Measurements from ENCODE around the gene VWF.

Gene VWF

DNA sequence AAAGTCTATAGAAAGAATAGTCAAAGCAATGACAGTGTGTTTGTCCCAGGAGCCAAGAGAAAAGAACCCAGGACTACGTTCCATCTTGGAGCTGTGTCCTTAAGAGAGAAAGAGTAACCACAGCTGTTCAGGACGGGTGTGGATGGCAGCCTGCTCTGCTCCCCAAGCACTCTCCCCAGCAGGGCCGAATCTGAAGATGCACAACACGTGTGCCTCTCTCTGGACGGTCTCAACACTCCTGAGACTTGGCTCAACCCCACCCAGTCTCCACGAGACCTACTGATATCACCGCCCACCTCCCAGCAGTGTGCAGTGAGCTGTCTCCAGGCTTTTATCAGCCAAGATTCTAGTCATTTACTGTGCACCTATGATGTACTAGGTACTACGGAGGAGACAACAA is 152.1 kb downstream of the VWF start:
- DNase-seq = no peak

DNA sequence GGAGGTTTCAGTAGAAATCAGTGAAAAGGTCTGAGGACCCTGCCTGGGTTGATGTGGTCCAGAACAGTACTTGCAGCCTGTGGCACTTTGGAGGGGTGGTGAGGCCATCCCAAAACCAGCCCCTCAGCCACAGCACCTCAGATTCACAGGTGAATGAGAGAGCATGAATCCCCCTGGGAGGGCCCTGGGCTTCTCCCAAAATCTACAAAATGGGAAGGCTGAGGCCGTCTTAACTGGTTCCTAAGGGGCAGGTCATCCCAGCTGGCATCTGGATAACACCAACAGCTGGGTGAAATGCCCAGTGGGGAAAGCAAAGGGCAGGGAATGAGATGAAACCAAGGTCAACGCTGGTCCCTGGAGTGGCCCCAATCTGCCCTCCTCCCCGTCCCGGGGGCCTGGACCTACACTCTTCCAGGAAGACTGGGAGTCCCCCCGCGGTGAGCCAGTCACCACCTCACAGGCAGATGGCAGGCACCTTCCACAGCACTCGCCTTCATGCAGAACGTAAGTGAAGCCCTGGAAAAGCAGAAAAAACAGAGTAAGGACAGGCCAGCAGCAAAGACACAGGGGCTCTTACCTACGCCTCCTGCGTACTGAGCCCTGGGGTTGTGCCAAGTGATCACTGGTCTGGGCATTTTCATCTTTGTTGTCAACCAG is 153.1 kb downstream of the VWF start:
- DNase-seq = no peak

DNA sequence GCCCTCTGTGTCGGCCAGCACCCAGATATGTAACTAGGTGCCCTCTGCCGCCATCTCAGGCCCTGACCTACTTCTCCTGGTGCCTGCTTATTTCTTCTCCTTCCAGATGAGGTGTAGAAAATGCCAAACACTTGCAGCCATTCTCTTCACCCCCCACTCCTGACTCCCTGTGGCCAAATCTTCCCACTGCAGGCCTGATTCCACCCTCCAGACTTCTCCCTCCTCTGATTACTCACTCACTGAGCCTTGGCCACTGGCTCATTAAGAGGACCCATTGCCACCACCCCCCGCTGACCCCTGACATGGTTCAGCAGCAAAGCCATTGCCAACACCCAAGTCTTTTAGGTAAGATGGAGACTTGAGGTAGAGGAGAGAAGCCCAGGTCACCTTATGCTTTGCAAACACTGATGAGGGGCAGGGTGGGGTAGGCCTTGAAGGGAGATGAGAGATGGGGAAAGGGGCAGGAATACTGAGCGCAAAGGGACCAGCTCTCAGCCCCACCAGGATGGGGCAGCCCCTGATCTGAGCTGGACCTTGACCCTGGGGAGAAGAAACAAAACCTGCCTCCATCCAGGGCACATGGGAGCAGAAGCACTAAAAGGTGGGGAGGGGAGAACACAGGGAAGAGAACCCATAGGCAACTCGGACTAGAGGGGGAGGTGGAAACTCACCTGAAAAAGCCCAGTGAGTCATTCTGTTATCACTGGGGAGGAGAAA is 154.3 kb downstream of the VWF start:
- DNase-seq = no peak

DNA sequence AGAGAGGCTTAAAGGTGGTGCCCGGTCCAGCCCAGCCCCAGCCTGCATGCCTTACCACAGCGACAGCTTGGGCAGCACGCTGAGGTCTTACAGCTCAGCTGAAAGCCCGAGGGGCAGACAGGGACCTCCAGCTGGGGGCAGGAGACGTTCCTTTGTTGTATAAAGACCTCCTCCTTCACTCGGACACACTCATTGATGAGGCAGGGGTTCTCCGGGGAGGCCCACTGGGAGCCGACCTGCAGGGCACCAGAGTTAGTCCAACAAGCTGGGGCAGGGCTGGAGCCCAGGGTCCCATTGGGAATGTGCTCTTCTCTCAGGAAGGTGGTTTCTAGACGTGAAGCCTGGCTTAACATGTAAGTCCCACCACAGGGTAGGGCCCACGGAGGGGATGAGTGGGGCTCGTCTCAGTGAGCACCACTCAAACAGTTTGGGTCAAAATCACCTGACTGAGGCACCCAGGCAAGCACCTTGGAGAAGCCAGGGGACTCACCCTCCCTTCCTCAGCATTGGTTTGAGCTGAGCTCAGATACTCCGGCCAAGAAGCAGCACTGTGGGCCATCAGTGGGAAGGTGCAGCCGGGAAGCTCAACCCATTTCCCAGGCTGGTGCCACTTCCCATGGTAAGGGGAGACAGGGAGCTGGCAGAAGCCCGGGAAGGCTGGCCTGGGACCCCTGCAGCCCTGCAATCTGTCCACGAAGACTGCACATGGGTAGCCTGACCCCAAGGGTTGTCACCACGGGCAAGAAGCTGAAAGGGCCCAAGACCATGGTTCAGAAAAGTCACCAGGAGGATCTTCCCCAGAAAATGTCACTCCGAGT is 155.1 kb downstream of the VWF start:
- no peak for DNase-seq

DNA sequence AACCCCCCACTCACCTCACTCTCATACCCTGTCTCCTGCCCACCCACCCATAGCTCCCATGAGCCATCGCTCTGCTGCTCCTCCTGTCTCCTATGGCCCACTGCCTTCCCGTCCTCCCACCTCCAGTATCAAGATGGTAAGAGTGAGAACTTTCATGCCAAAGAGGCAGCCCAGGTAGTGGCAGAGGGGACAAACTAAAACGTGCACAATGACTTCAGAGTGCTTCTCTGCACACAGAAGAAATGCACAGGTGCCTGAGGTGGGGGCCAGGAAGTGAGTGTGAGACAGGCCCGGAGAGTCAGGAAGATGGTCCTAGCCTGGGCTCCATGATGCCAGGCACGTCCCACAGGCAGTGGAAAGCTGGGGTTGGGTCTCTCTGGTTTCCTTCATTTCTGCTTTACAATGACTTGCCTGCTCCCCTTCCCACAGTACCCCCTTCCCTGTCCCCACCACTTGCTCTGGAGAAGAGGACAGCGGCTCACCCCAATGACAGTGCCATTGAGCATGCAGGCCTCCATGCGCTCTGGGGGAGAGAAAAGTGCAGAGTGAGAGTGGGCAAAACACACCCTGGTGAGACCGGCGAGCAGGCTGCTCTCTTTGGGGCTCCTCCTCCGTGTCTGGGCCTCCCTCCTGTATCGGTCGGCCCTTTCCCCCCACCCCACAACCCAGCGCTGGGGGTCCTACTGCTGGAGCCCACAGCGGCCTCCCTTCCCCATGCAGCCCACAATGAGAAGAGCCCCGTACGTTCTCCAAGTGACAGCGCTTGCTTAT is 156.6 kb downstream of the VWF start:
- no peak for DNase-seq

DNA sequence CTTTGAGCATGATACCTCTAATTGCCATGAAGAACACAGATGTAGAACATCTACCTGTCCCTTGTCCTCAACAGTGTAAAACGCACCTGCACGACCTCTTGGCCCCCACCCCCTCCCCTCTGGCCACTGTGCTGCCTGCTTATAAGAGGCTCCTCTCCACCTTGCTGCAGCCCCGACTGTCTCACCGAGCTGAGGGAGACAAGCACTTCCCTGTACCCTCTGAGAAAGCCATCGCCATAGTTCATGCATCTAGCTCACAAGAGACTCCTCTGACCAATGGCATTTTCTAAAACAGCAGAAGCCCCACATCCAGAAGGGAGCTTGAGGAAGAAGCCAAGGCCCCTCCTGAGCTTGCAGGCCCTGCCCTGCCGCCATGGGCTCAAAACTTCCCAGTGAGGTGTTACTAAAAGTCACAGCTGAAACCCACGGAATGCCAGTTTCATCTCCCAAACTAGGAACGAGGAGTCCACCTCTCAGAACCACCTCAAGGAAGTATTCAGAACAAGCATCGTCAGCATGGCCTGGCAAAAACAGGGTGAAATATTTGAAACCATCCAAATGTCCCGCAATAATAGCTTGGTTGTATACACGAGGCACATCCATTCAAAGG is 157.9 kb downstream of the VWF start:
- no peak for DNase-seq

DNA sequence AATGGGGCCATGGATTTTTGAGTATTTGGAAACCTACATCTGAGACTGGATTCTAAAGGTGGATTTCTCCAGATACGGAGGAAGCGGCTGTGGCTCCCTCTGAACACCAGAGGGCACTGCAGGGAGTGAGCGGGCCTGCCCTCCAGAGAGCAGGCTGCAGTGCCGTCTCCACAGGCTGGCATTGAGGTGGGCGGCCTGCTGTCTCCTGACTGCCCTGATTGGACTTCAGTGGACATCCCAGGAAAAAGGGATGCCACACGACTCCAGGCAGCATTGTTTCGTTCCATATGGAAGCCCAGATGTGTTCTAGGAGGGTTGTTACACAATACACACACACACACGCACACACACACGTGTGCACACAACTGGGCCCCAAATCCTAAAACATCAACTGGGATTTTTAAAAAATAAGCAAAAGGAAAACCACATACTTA is 158.5 kb downstream of the VWF start:
- peak; percentile 32 for DNase-seq

DNA sequence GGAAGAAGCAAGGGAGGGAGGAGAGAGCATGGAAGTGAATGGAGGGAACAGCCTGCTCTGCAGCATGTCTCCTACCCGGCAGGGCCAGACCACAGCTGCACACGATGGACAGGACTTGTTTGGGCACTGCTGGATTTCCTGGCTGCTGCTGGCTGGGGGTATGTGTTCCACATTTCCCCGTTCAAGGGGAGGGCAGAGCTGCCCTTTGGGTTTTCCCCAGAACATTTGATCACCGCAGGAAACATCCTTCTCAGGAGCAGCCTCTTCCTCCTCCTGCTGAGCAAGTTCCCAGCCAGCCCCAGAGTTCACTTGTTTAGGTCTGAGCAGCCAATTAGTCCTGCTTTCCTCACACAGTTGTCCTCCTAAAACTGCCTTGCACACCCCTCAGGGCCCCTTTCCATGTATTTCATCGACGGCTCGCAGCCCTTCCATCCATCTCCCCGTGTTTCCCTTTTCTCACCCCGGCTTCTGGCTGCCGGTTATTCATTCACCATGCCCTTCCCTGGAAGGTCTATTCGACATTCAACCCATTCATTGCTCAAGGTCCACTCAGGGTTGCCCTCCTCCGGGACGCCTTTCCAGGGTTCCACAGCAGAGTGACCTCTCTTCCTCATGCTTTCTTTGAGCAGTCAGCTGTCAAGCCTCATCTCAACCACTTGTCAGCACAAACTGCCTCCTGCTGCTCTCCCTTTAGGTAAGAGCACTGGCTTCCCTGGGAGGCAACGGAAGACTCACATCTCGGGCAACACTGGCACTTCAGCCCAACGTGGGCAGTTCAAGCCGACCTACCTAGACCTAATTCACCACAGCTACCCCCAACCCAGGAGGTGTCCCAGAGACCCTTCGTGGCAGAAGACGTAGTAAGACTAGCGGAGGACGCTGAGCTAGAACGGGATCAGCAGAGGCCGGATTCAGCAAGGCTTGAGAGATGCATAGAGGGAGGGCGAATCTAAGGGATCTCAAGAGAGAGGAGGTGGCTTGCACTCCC is 159.3 kb downstream of the VWF start:
- DNase-seq = no peak

DNA sequence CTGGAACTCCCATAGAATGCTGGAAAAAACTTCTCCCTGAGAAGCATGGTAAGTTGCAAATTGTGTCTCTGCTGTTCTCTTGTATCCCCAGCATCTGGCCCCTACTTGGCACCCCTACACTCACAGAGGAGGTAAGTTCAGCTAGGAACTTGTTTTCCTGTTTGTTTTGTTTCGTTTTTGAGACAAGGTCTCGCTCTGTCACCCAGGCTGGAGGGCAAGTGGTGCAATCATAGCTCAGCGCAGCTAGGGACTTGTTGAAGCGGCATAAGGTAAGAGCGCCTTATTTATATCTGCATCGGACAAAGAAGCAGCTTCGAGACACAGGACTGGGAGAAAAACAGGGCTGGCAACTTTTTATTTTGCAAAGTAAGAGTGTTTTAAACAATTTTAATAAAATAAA is 161.0 kb downstream of the VWF start:
- no peak for DNase-seq

DNA sequence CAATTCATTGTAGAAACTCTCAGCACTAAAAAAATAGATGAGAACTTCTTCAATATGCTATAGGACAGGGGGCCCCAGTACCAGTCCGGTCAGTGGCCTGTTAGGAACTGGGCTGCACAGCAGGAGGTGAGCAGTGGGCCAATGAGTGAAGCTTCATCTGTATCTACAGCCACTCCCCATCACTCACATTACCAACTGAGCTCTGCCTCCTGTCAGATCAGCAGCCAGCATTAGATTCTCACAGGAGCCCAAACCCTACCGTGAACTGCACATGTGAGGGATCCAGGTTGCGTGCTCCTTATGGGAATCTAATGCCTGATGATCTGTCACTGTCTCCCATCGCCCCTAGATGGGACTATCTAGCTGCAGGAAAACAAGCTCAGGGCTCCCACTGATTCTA is 163.7 kb downstream of the VWF start:
- no peak for DNase-seq

DNA sequence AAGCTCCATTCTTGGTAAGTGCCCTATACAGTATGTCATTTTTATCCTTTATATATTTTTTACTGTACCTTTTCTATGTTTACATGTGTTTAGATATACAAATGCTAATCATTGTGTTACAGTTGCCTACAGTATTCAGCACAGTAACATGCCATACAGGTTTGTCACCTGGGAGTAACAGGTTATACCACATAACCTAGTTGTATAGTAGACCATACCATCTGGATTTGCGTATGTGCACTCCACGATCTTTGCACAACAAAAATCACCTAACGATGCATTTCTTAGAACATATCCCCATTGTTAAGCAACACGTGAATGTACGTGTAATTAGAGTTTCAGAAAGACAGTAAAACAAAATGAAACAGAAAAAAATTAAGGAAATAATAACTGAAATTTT is 167.5 kb downstream of the VWF start:
- DNase-seq = no peak

DNA sequence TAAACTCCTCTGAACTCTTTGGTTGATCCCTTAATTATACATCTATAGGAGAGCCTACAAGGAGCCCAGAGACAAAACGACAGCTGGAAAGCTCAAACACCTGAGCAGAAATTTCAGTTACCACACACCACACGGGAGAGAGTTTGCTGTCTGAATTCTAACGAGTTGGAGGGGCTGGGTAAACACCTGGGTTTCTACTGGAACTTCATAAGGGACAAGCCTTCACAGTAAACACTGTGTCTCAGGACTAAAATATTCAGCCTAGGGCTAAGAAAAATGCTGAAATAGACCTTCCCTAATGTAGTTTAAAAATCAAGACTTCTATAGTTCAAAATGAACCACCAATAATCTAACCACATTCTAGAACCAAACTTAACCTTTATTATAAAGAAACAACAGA is 169.8 kb downstream of the VWF start:
- no peak for DNase-seq

DNA sequence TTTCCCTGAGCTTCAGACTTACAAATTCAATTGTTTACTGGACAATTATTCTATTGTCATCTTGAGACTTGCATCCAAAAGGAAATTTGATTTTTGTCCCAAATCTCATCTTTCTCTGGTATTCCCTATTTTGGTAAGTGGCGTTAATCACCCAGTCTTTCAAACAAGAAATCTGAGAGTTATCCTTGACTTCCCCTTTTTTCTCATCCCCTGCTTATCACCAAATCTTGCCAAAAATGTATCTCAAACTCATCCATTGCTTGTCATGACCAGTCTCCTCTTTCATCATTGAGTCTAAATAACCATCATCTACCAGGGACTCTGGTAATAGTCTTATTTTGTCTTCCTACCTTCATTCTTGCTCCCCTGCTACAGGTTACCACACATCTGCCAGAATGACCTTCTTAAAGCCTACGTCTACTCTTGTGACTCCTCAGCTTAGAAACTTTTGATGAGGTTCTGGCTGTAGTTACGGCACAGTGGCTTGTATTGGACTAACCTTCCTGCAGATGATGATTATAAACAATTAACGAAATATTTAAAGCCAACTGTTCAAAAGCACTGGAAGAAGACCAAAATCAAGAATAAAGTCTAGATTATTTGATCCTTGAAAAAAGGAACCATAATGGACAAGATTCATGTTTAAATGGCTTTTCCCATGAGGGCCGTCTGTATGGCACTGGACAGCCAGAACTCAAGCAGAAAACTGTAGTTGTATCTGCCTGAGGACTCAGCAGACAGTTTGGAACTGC is 170.5 kb downstream of the VWF start:
- DNase-seq = no peak

DNA sequence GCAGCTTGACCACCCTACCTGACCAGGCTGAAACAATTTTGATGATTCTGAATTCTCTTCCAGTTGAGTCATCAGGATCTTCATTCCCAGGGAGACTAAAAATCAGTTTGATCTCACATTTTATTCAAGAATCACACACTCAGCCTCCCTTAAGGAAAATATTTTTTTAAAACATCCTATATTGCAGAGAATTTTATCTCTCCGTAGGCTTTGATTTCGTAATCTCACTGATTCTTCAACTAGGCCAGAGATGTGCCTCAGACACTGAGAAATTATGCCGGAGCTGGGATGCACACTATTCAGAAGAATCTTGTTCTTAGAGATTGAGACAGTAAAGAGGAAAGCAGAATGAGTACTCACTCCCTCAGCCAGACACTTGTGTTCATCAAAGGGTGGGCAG is 172.4 kb downstream of the VWF start:
- DNase-seq = no peak

DNA sequence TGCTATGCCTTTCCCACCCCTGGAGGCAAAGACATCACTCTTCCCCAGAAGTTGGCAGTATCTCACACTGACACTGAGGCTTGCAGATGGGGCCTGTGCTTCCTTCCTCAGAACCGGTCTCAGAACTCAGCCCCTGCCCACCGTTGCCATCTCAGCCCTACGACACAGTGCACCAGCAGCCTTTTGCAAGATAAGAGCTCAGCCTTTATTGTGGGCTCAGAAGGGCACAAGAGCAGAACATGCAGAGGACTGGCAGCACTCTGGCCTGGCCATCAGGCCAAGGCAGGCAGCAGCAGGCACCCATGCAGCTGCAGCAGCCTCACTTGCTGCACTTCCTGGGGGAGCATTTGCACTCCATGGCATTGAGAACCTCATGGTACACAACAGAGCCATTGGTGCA is 175.8 kb downstream of the VWF start:
- no peak for DNase-seq

DNA sequence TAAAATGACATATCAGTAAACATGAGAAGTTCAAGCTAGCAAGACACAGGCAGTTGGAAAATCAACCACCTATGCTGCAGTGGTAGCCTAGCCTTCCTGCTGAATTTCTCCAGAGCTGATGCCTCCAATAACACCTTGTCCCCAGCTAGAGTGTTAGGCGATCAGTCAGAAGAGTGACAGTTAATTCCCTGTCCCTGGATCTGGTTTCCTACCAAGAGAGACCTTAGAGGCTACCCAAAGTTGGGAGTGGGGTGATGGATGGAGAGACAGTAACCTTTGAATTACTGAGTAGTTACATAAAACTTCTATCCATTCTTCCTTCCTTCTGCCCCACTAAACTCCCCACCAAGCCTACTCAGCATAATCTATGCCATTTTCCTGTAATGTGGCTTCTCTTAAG is 177.5 kb downstream of the VWF start:
- no peak for DNase-seq

DNA sequence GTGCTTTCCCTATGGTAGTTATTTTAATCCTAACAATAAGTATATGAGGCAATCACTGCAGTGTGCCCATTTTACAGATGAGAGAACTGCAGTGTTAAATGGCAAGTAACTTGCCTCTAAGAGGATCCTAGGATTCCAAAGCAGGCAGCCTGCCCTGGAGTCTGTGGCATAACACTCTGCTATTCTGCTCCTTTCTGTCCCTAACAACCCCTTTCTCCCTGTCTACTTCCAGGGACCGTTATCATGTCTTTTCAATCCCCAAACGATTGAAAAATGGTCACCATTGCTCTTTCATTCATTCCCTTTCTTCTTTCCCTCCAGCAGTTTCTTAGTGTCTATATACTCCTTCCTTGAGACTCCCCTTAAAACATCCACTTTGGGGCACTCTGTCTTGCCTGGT is 178.1 kb downstream of the VWF start:
- DNase-seq = no peak

DNA sequence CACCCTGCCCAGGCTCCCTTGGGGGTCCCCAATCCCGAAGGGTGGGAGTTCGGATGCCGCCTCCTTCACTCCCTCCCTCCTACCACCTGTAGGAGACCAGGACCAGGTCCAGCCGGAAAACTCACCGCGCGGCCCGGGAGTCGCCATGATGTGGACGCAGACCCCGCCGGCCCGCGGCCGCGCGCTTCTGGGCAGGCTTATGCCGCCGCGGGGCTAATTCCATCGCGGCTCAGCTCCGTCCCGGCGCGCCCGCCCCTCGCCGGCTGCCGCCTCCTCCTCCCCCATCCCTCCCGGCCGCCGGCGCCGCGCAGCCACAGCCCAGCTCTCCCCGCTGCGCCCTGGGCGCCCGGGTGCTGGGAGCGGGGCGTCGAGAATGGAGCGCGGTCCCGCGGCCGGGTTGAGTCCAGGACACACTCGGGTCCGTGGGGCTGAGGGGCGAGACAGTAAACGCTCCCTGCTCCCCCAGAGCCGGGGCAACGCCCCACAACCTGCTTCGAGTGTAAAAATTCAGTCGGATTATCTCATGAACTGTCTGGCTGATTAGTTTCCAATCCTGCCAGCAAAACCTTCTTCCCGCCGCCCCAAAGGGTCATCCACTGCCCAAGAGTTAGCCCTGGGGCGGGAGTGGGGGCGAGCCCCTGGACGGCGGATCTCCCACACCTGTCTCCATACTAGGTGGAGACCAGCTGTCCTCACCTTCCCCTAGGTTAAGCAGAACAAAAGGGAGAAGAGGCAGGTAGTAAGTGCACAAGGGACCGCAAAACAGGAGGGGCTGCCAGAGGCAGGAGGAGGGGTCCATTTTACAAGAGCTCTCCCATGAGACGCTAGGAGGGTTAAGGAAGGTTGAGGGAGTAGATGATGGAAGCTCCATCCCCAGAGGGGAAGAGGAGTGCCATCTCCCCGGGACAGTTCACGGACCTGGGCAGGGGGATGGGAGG is 179.1 kb downstream of the VWF start, which contains the start of gene ANO2:
Gene ANO2 (minus strand): TSS at position 189 of the 938 bp plus-strand sequence. CDS start 42 bp downstream, at position 147.
- no peak for DNase-seq

DNA sequence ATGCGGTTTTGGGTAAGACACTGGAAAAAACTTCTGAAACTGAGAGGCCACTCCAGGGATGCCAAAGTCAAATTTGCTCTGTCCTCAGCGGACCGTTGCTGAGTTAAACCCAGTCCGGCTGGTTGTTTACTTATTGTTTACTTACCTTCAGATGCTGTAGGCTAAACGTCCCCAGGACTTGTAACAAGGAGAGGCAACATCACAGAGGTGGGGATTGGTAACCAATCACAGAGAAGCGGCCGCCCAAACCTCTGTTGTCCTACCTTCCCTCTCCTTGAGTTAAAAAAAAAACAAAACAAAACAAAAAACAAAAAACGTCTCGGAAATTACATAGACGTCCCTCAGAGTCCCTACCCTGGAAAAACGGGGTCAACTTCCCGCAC is 179.8 kb downstream of the VWF start:
- DNase-seq = no peak
